Hepatocyte (in vitro differentiated cells): ENCODE measurements around the gene MLPH. TPM values are rescaled to one million over a fixed set of nuclear protein-coding genes. Genes with fewer than 3 reads are reported as not detected.

Source experiments
- DNase-seq: peaks from one replicate; pipeline ENCODE4 v3.0.0-alpha.2; 2016; ENCODE audit warnings: low spot score
- H2AFZ ChIP-seq: fragments of 200-600 bp; sonication (generic); 2 replicates; pipeline ENCODE4 v1.6.0; 2016; ENCODE audit warnings: antibody characterized with exemption, mild to moderate bottlenecking
- H3K27ac ChIP-seq: fragments of 200-600 bp; sonication (generic); 2 replicates; pipeline ENCODE4 v1.5.1; 2016; ENCODE audit warnings: mild to moderate bottlenecking
- H3K27me3 ChIP-seq: fragments of 200-600 bp; sonication (generic); 2 replicates; pipeline ENCODE4 v1.6.1; 2016
- H3K36me3 ChIP-seq: fragments of 200-600 bp; sonication (generic); replicated peaks from 2 replicates; pipeline ENCODE4 v1.5.1; 2016; ENCODE audit warnings: low read depth; ENCODE audit not compliant: insufficient read depth
- H3K4me1 ChIP-seq: fragments of 200-600 bp; sonication (generic); 2 replicates; pipeline ENCODE4 v1.5.1; 2016; ENCODE audit warnings: mild to moderate bottlenecking, moderate library complexity; ENCODE audit not compliant: insufficient read depth
- H3K4me2 ChIP-seq: fragments of 200-600 bp; sonication (generic); 2 replicates; pipeline ENCODE4 v1.6.0; 2016
- H3K4me3 ChIP-seq: fragments of 200-600 bp; sonication (generic); 2 replicates; pipeline ENCODE4 v1.5.1; 2016; ENCODE audit warnings: mild to moderate bottlenecking
- H3K79me2 ChIP-seq: fragments of 200-600 bp; sonication (generic); 2 replicates; pipeline ENCODE4 v1.6.0; 2017; ENCODE audit warnings: mild to moderate bottlenecking
- H3K9me2 ChIP-seq: fragments of 200-600 bp; sonication (generic); replicated peaks from 2 replicates; pipeline ENCODE4 v1.6.0; 2017; ENCODE audit warnings: mild to moderate bottlenecking; ENCODE audit not compliant: insufficient read depth
- H3K9me3 ChIP-seq: fragments of 200-600 bp; sonication (generic); 2 replicates; pipeline ENCODE4 v1.5.1; 2016; ENCODE audit warnings: low read depth, mild to moderate bottlenecking
- H4K20me1 ChIP-seq: fragments of 200-600 bp; sonication (generic); 2 replicates; pipeline ENCODE4 v1.6.0; 2016; ENCODE audit warnings: mild to moderate bottlenecking; ENCODE audit not compliant: insufficient read depth, poor library complexity, severe bottlenecking
- CTCF ChIP-seq: fragments of 200-600 bp; sonication (generic); IDR thresholded peaks from 2 replicates; pipeline ENCODE4 v1.5.1; 2016; ENCODE audit warnings: antibody characterized with exemption, mild to moderate bottlenecking; ENCODE audit not compliant: poor library complexity
- EZH2 ChIP-seq: fragments of 200-600 bp; sonication (generic); IDR thresholded peaks from 2 replicates; pipeline ENCODE4 v1.6.1; 2016; ENCODE audit warnings: antibody characterized with exemption, mild to moderate bottlenecking, borderline replicate concordance
- EZH2phosphoT487 ChIP-seq: fragments of 200-600 bp; sonication (generic); IDR thresholded peaks from one replicate; pipeline ENCODE4 v1.6.1; 2018; ENCODE audit warnings: antibody characterized with exemption, mild to moderate bottlenecking, low read depth, moderate library complexity; ENCODE audit not compliant: unreplicated experiment, severe bottlenecking
- WGBS: methylation state at CpG from one replicate; pipeline ENCODE4 v1.1.6; 2016; ENCODE audit warnings: low lambda C conversion rate; ENCODE audit errors: missing lambda C conversion rate; 5-methylcytosine and 5-hydroxymethylcytosine counted together
- polyA plus RNA-seq: library from polyadenylated mRNA; unstranded; fragments of >200 nt; fragmentation: Nextera tagmentation; extraction: Ambion mirVana; gene quantifications from 2 replicates; pipeline ENCODE4 v1.2.1, GENCODE V29; 2016
- total RNA-seq: library from RNA; depleted of rRNA; stranded (reverse); fragments of >200 nt; gene quantifications from 2 replicates; pipeline ENCODE4 v1.2.3, GENCODE V29; 2014

Gene MLPH
- total and polyA plus RNA-seq, 2 experiments from 2014 or later: 6.7 to 12.3 TPM

DNA sequence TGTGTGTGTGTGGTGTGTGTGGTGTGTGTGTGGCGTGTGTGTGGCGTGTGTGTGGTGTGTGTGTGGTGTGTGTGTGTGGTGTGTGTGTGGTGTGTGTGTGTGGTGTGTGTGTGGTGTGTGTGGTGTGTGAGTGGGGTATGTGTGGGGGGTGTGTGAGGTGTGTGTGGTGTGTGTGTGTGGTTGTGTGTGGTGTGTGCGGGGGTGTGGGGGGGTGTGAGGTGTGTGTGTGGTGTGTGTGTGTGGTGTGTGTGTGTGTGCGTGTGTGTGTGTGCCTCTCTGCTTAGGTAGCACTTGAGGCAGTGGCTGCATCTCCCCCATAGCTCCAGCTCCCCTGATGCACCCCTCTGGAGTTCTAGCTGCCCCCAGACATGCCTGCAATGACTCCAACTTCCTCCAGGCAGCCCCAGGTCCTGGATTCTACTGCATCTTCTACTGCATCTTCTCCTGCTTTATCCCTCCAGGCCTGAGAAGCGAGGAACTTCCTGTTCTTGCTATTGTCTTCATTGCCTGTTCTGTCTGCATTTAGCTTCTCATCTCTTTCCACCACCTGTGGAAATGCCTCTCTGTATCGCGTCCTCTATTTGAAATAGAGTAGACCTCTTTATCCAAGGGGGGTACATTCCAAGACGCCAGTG is 22.2 kb upstream of the MLPH start:
- Histone ChIP-seq H3K27me3 (no peaks in the 10 kb centered on the region), H2AFZ (no peak overlapping the region), H3K4me2 (no peak overlapping the region), H3K36me3 (no peaks in the 10 kb centered on the region), H3K4me3 (no peak overlapping the region), H3K9me2 (no peaks in the 10 kb centered on the region), H4K20me1 (no peaks in the 10 kb centered on the region), H3K27ac (no peak overlapping the region), H3K9me3 (no peaks in the 10 kb centered on the region), H3K79me2 (no peaks in the 10 kb centered on the region), H3K4me1 (peaks cover 6% of the 10 kb centered on the region)
- TF ChIP-seq EZH2phosphoT487 (no peak), CTCF (no peak), EZH2 (no peak)
- DNase-seq: no peak
- 85% methylated on average over 4 of the region's 8 CpGs for WGBS

DNA sequence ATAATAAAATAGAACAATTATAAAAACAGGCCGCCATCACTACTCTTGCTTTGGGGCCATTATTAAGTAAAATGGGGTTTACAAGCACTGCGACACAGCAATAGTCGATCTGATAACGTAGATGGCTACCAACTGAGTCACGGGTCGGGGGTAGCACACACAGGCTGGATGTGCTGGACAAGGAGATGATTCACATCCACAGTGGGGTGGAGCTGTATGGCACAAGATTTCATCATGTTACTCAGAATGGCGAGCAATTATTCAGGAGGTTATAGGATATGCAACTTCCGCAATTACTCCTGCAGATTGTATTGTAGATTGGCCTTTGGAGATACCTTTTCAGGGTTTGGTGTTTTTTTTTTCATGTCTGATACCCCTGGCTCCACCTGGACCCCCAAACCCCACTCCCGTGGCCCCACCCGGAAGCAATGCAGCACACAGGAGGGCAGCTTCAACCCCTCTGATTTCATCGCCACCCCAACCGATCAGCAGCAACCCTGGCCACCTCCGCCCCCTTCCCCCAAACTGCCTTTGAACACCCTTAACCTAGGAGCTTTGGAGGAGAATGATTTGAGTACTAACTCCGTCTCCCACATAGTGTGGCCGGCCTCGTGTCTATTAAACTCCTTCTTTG is 21.4 kb upstream of the MLPH start:
- H2AFZ ChIP-seq: no peak overlapping the region
- no peak overlapping the region for H3K4me2 ChIP-seq
- no peaks in the 10 kb centered on the region for H3K9me2 ChIP-seq

DNA sequence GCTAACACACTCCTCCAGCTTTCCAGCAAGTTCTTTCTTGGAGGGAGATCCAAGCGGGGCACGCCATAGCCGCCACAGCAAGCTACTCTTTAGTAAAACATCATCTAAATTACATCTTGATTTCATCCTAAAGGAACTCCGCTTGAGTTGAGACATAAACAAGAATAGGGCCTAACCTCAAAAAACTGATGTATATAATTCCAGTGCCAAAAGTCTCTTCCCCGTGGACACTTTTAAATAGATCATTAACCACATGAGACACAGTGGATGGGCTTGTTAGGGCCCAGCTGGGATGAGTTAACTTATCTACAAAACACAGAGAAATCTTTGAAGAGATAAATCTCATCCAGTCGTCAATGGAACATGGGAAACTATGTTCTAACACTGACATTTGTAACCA is 20.8 kb upstream of the MLPH start:
- H3K27ac ChIP-seq: peak overlapping the region; percentile 79
- no peak overlapping the region for H2AFZ ChIP-seq
- H3K9me3 ChIP-seq: no peaks in the 10 kb centered on the region
- H3K4me3 ChIP-seq: no peak overlapping the region
- DNase-seq: peak; percentile 37
- no peaks in the 10 kb centered on the region for H4K20me1 ChIP-seq
- 35% methylated on average over 6 of the region's 6 CpGs for WGBS
- no peaks in the 10 kb centered on the region for H3K27me3 ChIP-seq
- TF ChIP-seq CTCF (no peak), EZH2 (no peak), EZH2phosphoT487 (no peak)
- peaks cover 6% of the 10 kb centered on the region for H3K4me1 ChIP-seq
- H3K79me2 ChIP-seq: no peaks in the 10 kb centered on the region
- H3K4me2 ChIP-seq: no peak overlapping the region
- no peaks in the 10 kb centered on the region for H3K36me3 ChIP-seq
- H3K9me2 ChIP-seq: no peaks in the 10 kb centered on the region

More for the DNA sequence above, 21.4 kb upstream of the MLPH start:
- no peaks in the 10 kb centered on the region for H4K20me1 ChIP-seq
- no peak for DNase-seq
- 92% methylated on average over 15 of the region's 16 CpGs for WGBS
- peaks cover 6% of the 10 kb centered on the region for H3K4me1 ChIP-seq
- H3K79me2 ChIP-seq: no peaks in the 10 kb centered on the region
- no peak for TF ChIP-seq CTCF
- TF ChIP-seq EZH2: no peak
- no peak for TF ChIP-seq EZH2phosphoT487
- no peaks in the 10 kb centered on the region for H3K9me3 ChIP-seq
- H3K36me3 ChIP-seq: no peaks in the 10 kb centered on the region
- H3K4me3 ChIP-seq: no peak overlapping the region
- H3K27me3 ChIP-seq: no peaks in the 10 kb centered on the region
- H3K27ac ChIP-seq: peak overlapping the region; percentile 79
